DMS53 treated with DMSO at 0.1 percent for 48 hours (cell line): ENCODE data around the gene ENOX1.
"Not testable (repeated sequence)": the region's sequence is repeated elsewhere in the genome, so short reads cannot be mapped to it uniquely, and the experiment has no call there.

ENCODE experiments used
- DNase-seq: peaks from one replicate; lab custom pipeline; 2025; ENCODE audit not compliant: unreplicated experiment; lab: John Stamatoyannopoulos, UW

ENOX1 gene

DNA sequence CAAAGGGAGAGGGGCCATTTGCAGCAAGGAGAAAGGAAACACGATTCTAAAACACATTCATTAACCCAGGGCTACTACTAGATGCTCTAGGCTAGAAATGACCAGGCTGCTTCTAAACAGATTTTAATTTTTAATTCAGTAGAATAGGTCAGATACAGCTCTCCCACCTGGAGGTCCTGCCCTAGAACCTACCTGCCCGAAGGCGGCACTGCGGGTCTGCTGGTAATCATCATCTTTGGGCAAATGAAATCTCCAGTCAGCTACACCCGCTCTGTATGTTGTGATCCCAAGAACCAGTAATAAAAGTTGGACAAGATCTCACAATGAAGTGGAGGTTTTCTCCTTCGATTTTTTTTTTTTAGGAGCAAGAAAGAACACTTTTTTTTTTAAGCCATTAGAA lies 345.3 kb downstream of the ENOX1 start:
- DNase-seq, result no peak

DNA sequence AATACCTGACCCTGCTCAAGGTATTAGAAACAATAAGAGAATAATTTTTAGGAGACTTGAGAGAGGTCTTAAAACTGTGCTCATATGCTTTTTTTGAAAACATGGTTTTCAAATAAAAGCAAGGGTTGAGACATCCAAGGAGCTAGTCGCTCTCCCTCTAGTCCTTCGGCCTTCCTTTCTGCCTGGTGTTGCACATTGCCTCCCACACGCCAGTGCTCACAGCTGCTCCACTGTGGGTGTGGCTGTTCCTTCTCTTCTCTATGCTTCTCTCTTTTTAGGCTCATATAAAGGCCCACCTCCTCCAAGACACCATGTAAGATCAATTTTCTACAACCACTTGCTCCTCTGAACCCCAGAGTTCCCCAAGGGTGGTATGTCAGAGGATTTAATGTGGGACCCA lies 352.6 kb downstream of the ENOX1 start:
- no peak for DNase-seq

DNA sequence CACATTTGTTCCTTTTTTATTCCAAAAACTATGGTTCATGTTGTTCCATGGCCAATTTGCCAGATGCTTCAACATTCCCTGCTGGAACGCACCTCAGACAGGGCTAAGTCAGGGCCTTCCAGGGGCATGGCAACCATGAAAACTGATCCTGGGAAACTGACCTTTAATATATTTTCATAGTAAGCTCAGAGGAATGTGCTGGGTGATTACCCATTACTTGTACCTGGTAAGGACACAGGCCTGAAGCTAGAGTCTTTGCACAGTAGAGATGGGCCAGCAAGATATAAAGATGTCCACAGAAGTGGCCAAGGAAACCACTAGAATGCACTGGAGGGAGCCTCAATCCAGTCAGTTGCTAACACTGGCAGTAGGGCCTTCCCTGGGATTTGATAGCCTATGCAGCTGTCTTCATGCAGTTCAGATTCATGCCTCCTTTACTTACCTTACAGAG lies 353.1 kb downstream of the ENOX1 start:
- no peak for DNase-seq

DNA sequence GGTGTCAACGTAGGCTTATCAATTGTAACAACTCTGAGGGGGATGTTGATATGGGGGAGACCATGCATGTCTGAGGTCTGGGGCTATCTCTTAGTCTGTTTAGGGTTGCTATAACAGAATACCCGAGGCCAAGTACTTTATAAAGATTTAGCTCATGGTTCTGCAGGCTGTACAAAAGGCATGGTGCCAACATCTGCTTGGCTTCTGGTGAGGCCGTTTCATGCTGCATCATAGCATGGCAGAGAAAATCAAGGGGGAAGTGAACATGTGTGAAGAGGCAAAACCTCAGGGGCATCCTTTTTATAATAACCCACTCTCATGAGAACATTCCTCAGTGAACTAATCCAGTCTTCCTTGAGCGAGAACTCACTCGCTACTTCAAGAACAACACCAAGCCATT lies 353.8 kb downstream of the ENOX1 start:
- DNase-seq, result no peak

DNA sequence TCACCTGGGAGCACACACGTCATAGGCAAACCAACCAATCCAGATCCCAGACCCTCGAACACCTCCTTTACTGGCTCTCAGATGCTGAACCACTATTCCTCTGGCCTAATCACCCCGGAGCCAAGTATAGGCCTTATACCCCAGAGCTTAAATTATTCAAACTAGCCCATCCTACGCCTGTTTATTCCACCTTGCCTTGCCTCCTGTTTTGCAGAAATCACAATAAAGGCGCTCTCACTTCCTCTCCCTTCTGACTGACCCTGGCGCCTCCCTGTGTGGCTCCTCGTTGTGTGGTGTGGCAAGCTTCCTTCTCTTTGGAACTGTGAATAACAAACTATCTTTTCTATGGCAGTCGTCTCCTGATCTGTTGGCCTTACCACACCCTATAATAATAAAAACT lies 354.9 kb downstream of the ENOX1 start:
- DNase-seq, result no peak

GRCh38 chr13:43431290-43431716 lies 355.5 kb downstream of the ENOX1 start:
- DNase-seq, result no peak

GRCh38 chr13:43428545-43429296 lies 358.1 kb downstream of the ENOX1 start:
- no peak for DNase-seq

DNA sequence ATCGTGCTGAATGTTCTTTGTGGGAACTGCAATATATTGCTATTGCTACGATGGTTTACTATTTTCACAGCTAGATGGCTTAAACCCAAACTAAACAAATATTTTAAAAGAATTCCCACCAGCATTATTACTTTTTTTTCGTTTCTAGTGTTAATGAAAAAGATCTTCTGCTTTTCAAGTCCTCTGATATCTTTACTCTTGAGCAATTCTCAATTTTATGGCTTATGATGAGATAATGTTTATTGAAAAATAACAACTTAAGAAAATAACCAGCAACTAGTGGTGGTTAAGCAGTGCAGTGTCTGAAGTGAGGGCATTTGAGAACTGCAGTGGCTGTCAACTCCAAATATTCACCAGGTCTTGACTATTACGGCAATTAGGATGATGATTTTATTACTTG lies 360.4 kb downstream of the ENOX1 start:
- DNase-seq, result no peak

- no peak for DNase-seq
Observed at GRCh38 chr13:43425234-43425633, 361.5 kb downstream of the ENOX1 start.

DNA sequence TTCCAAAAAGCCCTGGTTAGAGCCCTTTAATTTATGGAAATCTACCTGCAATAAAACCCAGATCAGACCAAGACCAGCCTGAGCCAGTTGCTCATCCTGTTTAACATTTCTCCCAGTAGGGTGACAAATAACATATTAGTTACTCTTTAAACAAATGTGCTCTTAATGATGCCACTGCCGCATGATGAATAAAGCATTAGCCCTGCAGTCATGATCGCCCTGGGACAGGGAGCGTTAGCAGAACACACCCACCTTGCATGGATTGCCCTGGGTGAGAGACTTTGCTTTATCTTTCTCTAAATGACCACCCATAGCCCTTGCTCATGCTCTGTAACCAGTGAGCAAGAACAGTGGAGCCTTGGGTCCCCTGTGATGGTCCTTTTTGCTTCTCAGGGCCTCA lies 362.4 kb downstream of the ENOX1 start:
- DNase-seq, result no peak

- no peak for DNase-seq
Observed at GRCh38 chr13:43422116-43422515, 364.7 kb downstream of the ENOX1 start.

GRCh38 chr13:43416842-43417241 lies 369.9 kb downstream of the ENOX1 start:
- not testable (repeated sequence) for DNase-seq

- DNase-seq, result not testable (repeated sequence)
Observed at GRCh38 chr13:43416408-43416807, 370.4 kb downstream of the ENOX1 start.

- not testable (repeated sequence) for DNase-seq
Observed at GRCh38 chr13:43415903-43416391, 370.8 kb downstream of the ENOX1 start.

- no peak for DNase-seq
Observed at GRCh38 chr13:43414111-43414510, 372.7 kb downstream of the ENOX1 start.

GRCh38 chr13:43411741-43412140 lies 375.0 kb downstream of the ENOX1 start:
- no peak for DNase-seq

GRCh38 chr13:43411211-43411610 lies 375.6 kb downstream of the ENOX1 start:
- no peak for DNase-seq

- DNase-seq, result no peak
Observed at GRCh38 chr13:43408274-43408673, 378.5 kb downstream of the ENOX1 start.

- no peak for DNase-seq
Observed at GRCh38 chr13:43407023-43407581, 379.7 kb downstream of the ENOX1 start.

DNA sequence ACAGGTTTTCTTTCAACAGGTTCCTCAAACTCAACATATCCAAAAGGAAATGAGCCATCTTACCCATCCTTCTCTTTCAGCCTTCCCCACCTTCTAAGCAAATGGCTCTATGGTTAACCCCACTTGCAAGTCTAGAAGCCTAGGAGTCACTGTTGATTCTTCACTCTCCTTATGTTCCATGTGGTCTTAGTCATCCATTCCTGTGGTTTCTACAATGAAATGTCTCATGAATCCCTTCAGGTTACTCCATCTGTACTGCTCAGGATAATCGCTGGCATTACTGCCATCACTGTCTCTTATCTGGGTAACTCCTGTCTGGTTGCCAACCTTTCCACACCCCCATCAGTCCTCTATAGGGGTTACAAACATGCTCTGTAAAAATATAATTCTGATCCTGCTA lies 381.3 kb downstream of the ENOX1 start:
- no peak for DNase-seq

DNA sequence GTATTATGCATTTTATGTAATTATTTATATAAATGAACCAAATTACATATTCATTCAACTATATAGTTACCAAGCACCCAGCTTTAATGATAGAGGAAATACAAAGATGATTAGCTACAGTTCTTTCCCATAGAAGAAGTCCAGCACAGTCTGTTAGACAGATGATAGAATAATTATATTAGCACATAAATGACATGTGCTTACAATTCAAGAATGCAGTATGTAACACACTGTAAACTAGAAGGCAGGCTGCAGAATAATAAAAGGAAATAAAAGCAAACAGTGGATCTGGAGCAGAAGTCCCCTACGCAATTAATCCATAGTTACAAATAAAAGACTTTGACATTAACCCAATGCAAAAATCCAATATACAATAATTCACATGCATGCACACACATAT lies 384.4 kb downstream of the ENOX1 start:
- no peak for DNase-seq

DNA sequence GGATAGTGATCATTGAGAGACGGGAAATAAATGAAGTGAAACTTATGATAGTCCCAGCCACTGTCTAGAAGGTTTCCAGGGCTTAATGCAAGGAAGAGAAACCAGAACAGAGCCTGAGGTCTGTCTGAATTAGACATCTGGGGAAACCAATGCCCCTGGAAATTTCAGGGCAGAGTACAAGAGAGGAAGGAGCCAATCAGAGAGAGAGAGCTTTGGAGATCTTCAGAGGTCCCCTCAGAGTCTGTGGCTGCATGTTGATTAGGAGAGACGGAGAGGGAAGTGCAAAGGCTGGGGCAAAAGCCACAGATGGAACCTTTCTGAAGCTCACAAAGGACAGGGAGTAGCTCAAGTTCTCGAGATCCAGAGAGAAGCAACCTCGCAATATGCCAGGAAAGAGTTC lies 385.4 kb downstream of the ENOX1 start:
- no peak for DNase-seq

- DNase-seq, result no peak
Observed at GRCh38 chr13:43397111-43397510, 389.7 kb downstream of the ENOX1 start.
